Astrocyte of the cerebellum (primary cell): ENCODE results near the gene CSNK1E.

ENCODE experiments used
- DNase-seq: peaks from one replicate; pipeline ENCODE4 v3.0.0-alpha.2; 2011; ENCODE audit warnings: low read depth
- H3K4me3 ChIP-seq: 2 replicates; pipeline ENCODE4 v1.5.1; 2011; ENCODE audit warnings: mild to moderate bottlenecking, low read depth, low read length, moderate library complexity
- CTCF ChIP-seq: IDR thresholded peaks from 2 replicates; pipeline ENCODE4 v1.5.1; 2012; ENCODE audit warnings: low read length, low read depth, moderate library complexity, mild to moderate bottlenecking; ENCODE audit errors: missing control alignments
- in situ Hi-C: cut with HindIII; loops from 2 replicates; pipeline ENCODE4 v1.10.0; 2017; ENCODE audit warnings: low sequenced_read_pairs

Gene CSNK1E

GRCh38 chr22:38352436-38352835 is 35.2 kb upstream of the CSNK1E start:
- no peak for DNase-seq
- TF ChIP-seq CTCF: no peak
- in situ Hi-C loops: no loop called here
- no peak overlapping the region for H3K4me3 ChIP-seq

GRCh38 chr22:38350444-38351359 is 33.5 kb upstream of the CSNK1E start:
- in situ Hi-C loops: no loop called here
- DNase-seq: no peak
- no peak for TF ChIP-seq CTCF
- H3K4me3 ChIP-seq: no peak overlapping the region

GRCh38 chr22:38348751-38349496 is 31.7 kb upstream of the CSNK1E start:
- in situ Hi-C loops: loop anchor here (5.0 kb wide), 1 partner anchor 82 kb away; no protein-coding TSS in a partner anchor
- no peak for DNase-seq

GRCh38 chr22:38347944-38348750 is 30.9 kb upstream of the CSNK1E start:
- no peak for DNase-seq
- TF ChIP-seq CTCF: no peak
- in situ Hi-C loops: loop anchor here (5.0 kb wide), 1 partner anchor 81 kb away; no protein-coding TSS in a partner anchor
- H3K4me3 ChIP-seq: no peak overlapping the region

More at GRCh38 chr22:38348751-38349496, 31.7 kb upstream of the CSNK1E start:
- TF ChIP-seq CTCF: no peak
- H3K4me3 ChIP-seq: no peak overlapping the region

- DNase-seq: no peak
- in situ Hi-C loops: loop anchor here (5.0 kb wide), 1 partner anchor 80 kb away; no protein-coding TSS in a partner anchor
- TF ChIP-seq CTCF: no peak
- H3K4me3 ChIP-seq: no peak overlapping the region
These were observed 30.1 kb upstream of the CSNK1E start for GRCh38 chr22:38347181-38347943.
